ENCODE measurements around the gene CXCL17.

DNA sequence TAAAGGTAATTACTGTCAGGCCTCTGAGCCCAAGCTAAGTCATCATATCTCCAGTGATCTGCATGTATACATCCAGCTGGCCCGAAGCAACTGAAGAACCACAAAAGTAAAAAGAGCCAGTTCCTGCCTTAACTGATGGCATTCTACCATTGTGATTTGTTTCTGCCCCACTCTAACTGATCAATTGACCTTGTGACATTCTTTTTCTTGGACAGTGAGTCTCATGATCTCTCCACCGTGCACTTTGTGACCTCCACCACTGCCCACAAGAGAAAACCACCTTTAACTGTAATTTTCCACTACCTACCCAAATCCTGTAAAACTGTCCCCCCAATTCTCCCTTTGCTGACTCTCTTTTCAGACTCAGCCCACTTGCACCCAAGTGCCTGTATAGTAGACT is 17.2 kb upstream of the CXCL17 start:
- TF ChIP-seq CREB1 (CRISPR knock-in tag; IDR thresholded peaks at IDR 0.05; ENCODE audit: low read depth) = no peak
- TF ChIP-seq, protein P1, sequence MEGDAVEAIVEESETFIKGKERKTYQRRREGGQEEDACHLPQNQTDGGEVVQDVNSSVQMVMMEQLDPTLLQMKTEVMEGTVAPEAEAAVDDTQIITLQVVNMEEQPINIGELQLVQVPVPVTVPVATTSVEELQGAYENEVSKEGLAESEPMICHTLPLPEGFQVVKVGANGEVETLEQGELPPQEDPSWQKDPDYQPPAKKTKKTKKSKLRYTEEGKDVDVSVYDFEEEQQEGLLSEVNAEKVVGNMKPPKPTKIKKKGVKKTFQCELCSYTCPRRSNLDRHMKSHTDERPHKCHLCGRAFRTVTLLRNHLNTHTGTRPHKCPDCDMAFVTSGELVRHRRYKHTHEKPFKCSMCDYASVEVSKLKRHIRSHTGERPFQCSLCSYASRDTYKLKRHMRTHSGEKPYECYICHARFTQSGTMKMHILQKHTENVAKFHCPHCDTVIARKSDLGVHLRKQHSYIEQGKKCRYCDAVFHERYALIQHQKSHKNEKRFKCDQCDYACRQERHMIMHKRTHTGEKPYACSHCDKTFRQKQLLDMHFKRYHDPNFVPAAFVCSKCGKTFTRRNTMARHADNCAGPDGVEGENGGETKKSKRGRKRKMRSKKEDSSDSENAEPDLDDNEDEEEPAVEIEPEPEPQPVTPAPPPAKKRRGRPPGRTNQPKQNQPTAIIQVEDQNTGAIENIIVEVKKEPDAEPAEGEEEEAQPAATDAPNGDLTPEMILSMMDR (conservative IDR thresholded peaks at IDR 0.05; ENCODE audit: low read depth in 2 of 2) = no peak
- no peak for TF ChIP-seq POLR2AphosphoS5 (IDR thresholded peaks at IDR 0.05; ENCODE audit: low read depth)
- TF ChIP-seq EZH2 (IDR thresholded peaks at IDR 0.05; ENCODE audit: low read depth, unreplicated experiment) = no peak

All from GM23338 (cell line).